KG1 (cell line): ENCODE data around the gene FGF14.
"Not testable (repeated sequence)": the region's sequence is repeated elsewhere in the genome, so short reads cannot be mapped to it uniquely, and the experiment has no call there.

Source experiments
- DNase-seq: peaks from one replicate; lab custom pipeline; 2025; lab: John Stamatoyannopoulos, UW

The FGF14 gene

DNA sequence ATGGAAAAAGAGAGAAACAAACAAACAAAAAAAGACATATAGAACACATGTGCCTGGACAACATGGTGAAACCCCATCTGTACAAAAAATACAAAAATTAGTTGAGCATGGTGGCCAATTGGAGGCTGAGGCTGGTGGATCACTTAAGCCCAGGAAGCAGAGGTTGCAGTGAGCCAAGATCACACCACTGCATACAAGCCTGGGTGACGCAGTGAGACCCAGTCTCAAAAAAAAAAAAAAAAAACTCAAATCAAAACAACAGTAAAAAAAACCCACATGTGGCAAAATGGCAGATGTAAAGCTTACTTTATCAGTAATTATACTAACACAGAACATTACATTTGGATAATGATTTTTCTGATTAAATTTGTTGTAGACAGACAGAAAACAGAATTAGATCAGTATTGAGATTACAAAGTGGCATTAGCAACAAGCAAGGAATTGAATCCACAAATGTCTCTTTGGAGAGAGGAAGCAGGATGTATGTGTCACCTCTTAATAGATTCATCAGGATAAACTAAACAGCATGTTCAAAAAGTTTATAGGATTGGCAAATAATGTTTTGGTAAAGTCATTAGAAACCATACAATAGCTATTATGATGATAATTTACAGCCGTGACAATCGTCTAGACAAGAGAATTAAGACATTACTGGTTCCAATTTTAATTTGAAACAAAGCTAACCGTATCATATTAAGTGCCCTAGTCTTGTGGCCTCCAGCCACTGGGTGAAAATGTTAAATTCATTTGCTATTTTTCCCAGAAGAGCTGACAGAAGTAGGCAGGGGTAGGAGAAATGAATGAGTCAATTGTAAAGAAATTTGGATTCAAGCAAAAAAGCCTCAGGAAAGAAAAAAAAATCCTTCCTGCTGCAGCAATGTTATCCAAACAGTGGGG lies 206.0 kb downstream of the FGF14 start:
- no peak for DNase-seq

DNA sequence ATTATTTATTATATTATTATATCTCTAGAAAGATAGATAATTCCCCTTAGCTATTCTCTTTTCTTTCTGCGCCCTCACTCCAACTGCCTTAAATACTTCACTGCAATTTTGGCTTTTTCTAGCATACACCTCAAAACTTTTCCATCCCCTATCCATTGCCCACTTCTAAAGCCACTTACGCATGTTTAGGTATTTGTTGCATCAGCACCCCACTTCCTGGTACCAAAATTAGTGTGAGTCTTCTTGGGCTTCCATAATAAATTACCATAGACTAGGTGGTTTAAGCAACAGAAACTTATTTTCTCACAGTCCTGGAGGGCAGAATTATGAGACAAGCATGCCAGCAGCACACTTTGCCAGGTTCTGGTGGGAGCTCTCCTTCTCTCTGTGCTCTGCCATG lies 209.0 kb downstream of the FGF14 start:
- no peak for DNase-seq

- DNase-seq = no peak
Observed at GRCh38 chr13:102191951-102192502, 209.8 kb downstream of the FGF14 start.

DNA sequence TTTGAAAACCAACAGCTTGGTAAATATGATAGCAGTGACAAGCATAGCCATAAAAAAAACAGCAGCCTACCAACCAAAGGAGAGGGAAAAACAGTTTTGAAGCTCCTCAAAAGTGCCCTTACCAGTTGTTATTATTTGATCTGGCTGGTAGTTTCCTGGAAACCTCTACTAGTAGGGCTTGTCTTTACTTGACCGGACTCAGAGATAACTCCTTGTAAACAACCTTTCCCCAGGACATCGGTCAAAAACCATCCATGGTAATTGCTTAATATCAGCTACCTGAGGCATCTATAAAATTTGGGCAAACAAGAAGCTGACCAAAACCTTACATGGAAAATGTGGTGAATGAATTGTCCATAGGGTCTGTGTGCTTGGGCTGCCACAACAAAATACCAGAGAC lies 210.9 kb downstream of the FGF14 start:
- no peak for DNase-seq

GRCh38 chr13:102187313-102187712 lies 214.5 kb downstream of the FGF14 start:
- DNase-seq = no peak

DNA sequence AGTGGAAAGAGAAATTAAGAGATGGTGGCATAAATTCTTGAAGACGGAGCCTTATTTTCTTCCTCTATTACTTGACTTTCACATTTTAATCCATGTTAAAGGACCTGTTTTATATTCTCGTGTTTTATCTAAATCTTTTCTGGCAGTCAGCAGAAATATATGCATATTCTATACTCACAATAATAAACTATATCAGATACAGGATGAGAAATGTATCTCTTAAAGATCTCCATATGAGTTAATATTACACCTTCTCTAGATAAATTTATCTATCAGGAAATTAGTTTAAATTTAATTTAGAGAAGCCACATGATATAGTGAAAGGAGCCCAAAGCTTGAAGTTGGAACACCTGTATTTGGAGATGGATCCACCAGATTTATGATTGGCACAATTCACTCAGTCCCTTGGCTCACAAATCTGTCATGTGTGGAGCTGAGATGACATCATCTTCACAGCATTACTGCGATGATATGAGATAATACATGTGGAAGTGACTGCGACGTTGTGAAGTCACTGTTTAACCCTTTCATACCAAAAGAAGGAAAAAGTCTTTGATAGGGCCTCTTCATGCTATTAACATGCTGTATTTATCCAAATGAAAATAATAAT lies 216.4 kb downstream of the FGF14 start:
- no peak for DNase-seq

DNA sequence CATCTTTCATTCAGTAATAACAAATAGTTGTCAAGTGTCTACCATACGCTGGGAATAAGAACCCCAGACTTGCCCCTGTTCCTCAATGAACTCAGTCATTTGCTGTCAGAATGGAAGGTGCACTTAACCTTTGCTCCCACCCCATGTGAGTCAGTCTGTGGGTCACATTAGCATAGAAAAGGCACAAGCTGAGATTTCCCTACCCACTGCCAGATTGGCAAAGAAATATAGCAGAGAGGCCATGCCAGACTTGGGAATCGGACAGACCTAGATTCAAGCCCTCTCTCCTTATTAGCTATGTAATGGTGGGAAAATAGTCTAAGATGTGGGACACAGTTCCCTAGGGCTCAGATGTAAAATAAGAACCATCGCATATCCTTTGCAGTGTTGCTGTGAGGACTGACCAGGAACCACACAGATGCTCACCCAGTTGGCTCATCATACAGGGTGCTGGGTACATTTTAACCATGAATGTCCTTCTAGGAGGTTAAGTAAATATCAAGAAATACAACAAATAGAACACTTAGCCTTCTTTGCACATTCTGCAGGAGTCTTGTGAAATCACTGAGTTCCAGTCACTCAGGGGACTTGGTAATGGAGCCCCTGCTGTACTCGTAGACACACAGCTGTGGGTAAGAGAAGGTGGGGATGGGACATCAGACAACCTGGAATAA lies 218.2 kb downstream of the FGF14 start:
- no peak for DNase-seq

GRCh38 chr13:102182170-102182569 lies 219.7 kb downstream of the FGF14 start:
- DNase-seq = no peak

- no peak for DNase-seq
Observed at GRCh38 chr13:102177431-102177830, 224.4 kb downstream of the FGF14 start.

GRCh38 chr13:102176846-102177245 lies 225.0 kb downstream of the FGF14 start:
- no peak for DNase-seq

GRCh38 chr13:102172406-102172805 lies 229.4 kb downstream of the FGF14 start:
- DNase-seq = no peak

DNA sequence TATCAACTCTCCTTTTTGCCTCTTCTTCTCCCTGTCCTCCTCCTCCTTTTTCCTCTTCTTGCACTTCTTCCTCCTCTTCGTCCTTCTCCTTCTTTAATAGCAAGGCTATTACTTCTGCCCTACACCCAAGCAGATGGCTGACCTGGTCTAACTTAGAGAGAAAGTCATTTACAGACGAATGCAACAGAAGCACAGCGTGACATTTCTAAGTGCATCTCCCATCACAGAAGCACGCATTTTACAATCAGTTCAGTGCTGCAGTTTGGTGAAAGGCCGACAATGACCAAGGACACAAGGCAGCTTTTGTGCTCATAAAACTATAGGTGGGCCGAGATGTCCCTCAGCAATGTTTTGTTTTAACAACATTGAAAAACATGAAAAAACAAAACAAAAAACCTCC lies 231.5 kb downstream of the FGF14 start:
- no peak for DNase-seq

DNA sequence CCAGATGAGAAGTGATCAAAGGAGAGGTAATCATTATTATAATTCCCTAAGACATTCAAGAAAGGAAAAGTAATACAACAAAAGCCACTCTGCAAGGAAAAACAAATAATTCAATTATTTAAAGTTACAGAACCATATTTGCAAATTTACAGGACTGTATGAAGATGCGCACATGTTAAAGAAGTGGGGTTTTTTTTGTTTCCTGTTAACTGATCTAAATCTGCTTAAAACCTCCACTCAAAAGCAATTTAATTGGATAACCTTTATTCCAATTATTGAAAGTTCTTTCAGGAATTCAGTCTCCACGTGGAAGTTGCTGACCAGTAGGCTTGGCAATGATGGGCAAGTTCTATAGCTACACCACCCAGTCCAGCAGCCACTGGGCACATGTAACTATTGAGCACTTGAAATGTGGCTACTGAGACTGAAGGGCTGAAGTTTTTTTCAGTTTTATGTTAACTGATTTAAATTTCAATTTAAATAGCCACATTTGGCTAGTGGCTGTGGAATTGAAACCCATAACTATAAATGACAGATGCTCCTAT lies 232.3 kb downstream of the FGF14 start:
- DNase-seq = no peak

DNA sequence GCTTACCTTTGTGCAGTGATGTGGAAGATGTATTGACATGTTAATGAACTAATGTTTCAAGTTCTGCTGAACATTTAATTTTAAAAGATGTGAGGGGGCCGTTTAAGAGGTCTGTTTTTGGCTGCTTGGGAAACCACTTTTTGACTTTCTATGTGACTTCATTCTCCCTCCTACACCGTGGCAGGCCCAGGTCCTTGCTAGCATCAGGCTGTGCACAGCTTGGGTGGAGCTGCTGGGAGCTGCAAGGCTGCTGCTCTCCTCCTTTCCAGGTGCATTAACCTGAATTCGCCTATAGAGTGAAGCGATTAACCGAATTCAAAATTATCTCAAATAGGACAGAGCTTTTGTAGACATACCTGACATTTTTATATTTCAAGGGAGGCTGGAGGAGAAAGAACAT lies 249.1 kb downstream of the FGF14 start:
- no peak for DNase-seq

DNA sequence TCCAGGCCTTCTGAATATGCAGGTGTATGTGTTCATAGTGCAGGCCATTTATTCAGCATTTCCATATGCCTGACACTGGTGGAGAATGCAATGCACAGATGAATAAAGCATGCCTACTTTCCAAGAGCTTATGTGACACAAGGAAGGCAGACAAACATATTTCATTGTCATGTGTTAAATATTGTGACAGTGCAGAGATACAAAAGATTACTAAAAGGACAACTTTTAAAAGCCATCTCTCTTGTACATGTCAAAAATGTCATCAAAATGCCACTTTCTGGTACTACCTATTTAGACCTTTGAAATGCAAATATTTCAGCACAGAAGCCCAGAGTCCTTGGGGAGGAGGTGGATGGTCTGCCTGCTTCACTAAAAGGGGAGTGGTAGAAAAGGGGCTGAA lies 254.5 kb downstream of the FGF14 start:
- DNase-seq = no peak

DNA sequence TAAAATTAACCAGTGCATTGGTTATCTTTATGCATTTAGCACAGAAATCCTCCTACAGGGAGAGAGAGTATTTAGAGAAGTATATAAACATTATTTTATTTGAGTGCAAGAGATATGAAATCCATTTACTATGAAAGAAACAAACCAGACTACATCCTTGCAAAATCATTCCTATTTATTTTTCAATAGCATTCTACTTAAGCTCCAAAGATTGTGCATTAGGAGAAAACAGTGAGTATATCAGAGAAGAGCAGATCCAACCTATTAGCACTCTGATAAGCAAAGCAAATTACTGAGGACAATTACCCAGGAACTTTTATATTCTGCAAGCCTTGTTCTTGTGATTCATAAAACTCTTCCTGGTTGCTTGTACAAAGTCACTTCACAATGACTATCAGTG lies 256.1 kb downstream of the FGF14 start:
- no peak for DNase-seq

DNA sequence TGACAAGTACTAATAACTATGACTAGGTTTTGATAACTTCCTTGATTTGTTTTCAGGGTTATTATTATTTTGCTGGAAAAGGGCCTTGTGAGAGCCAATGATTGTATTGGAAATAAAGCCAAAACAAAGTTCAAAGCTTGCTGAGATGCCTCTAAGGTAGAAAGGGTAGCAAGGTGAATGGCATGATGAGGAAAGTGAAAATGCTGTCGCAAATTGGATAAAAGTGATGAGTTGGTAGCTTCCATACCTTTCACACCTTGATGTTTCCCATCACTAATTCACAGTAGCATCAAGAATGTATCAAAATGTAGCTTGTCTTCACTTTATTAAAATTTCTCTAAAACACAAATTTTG lies 259.4 kb downstream of the FGF14 start:
- DNase-seq = no peak

DNA sequence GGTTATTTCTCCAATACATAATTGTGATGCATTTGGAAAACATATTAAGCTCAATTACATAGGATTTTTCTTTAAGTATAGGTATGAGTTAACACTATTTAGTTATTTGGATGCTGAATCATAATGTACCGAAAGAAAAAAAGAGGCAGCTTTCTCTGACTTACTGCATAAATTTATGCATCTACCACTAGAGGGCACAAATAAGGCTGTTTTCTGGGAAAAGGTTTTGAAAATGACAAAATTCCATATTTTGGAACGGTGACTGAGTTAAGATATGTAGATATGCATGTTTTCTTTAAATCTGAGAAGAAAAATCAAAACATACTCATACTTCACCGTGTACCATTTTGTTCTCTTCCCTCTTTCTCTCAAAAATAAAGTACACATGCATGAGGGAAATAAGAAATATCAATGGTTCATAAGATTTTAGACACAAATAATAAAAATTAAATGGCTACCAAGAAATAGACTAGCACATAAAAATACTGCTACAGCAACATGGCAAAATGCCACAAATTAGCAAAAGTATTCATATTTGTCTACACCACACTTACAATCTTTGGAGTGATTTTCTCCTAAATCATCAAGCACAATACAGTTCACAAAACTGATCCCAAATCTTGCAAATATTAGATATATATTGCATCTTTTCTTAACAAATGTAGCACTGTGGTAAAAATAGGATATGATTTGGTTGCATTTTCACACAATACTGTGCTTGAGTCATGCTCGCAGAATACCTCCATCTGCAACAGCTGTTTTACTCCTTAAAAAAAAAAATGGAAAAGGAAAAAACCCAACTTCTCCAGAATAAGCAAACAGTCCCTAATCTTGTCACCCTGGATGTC lies 260.0 kb downstream of the FGF14 start:
- DNase-seq = no peak

GRCh38 chr13:102139626-102140025 lies 262.2 kb downstream of the FGF14 start:
- DNase-seq = no peak

DNA sequence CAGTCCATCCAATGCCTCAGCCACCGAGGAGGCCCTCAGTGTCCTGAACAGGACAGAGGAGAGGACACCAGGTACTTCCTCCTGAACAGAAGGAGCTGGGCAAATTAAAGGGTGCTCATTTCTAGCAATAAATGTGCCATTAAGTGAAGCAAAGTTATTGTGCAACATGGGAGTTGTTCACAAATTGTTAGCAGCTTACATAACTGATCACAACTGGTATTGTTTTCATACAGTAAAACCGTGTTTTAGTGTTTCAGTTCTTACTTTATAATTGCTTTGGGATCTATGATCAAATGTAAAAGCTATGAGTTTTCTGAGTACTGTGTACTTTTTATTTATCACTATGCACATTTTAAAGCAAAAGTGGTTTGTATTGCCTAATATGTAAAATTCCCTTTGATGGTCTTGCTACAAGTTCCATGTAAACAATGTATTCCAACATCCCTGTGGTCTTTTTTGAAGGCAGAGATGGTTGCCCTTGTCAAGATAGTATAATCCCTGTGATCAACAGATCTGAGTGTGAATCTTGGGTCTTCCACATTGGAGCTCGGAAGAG lies 263.1 kb downstream of the FGF14 start:
- no peak for DNase-seq

DNA sequence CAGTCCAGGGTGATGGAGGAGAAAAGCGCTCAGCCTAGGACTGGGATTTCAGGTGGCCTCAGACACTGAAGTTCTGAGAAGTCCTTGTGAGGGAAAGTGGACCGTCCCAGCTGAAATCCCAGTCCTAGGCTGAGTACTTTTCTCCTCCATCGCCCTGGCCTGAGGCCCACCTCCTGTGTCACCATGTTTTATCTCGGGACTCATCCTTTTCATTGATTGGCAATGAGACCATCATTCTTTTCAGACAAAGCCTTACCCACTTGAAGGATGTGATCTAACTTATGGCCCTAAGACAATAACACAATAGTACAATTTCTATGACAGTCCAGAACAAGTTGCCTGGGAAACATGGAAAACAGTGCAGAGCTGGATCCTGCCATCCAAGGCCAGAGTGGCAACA lies 263.9 kb downstream of the FGF14 start:
- DNase-seq = not testable (repeated sequence)
